Measurements from ENCODE around the gene SIX2. TPM values are rescaled to one million over a fixed set of nuclear protein-coding genes. Genes with fewer than 3 reads are reported as not detected.

Gene SIX2
- polyA plus RNA-seq, 1 donor (not counting 4 experiments of a cell fraction or from before 2014, with no cell fraction given), result not detected

- Histone ChIP-seq H3K9me1 (ENCODE audit: control insufficient read depth, extremely low read depth, insufficient read depth, low read length) (no peaks in the 10 kb centered on the region), H3K4me2 (ENCODE audit: control insufficient read depth, extremely low read depth, insufficient read depth, low read depth, low read length) (no peak overlapping the region), H3K27me3 (ENCODE audit: control insufficient read depth, extremely low read depth, insufficient read depth, low read length) (no peaks in the 10 kb centered on the region), H4K20me1 (ENCODE audit: control insufficient read depth, extremely low read depth, insufficient read depth, low read length) (no peaks in the 10 kb centered on the region), H3K4me3 (ENCODE audit: control insufficient read depth in 2 of 3, extremely low read depth in 1 of 3, insufficient read depth in 2 of 3, low read depth in 1 of 3, low read length in 3 of 3) (no peak overlapping the region), H2AFZ (ENCODE audit: control insufficient read depth, low read length) (no peak overlapping the region), H3K27ac (ENCODE audit: control insufficient read depth, insufficient read depth, low read length) (no peak overlapping the region), H3K36me3 (ENCODE audit: control insufficient read depth in 2 of 2, extremely low read depth in 1 of 2, insufficient read depth in 2 of 2, low read length in 2 of 2) (no peaks in the 10 kb centered on the region), H3K79me2 (ENCODE audit: control insufficient read depth, insufficient read depth, low read length) (no peaks in the 10 kb centered on the region), H3K9ac (ENCODE audit: control insufficient read depth, extremely low read depth, insufficient read depth, low read length) (no peak overlapping the region), H3K9me3 (ENCODE audit: control insufficient read depth, low read depth, low read length) (no peaks in the 10 kb centered on the region), H3K4me1 (ENCODE audit: control insufficient read depth, extremely low read depth, insufficient read depth, low read length) (peaks cover 19% of the 10 kb centered on the region)
- TF ChIP-seq CTCF (optimal IDR thresholded peaks at IDR 0.05 in 1 of 3, IDR thresholded peaks at IDR 0.05 in 1 of 3, conservative IDR thresholded peaks at IDR 0.05 in 1 of 3; ENCODE audit: extremely low read depth in 1 of 3, insufficient read depth in 2 of 3, low read length in 3 of 3), result no peak
- TF ChIP-seq EZH2 (IDR thresholded peaks at IDR 0.05; ENCODE audit: low read length), result no peak
- no peak for FAIRE-seq
- no peak for DNase-seq (ENCODE audit: low read depth, low spot score)
- dilution Hi-C loops (cut with MboI; ENCODE audit: extremely low pct_ligation_motif_present, low sequenced_read_pairs), result loop anchor here (25.0 kb wide), 1 partner anchor 475 kb away; no protein-coding TSS in a partner anchor
Measured at GRCh38 chr2:44962176-44962695, 47.0 kb downstream of the SIX2 start.

DNA sequence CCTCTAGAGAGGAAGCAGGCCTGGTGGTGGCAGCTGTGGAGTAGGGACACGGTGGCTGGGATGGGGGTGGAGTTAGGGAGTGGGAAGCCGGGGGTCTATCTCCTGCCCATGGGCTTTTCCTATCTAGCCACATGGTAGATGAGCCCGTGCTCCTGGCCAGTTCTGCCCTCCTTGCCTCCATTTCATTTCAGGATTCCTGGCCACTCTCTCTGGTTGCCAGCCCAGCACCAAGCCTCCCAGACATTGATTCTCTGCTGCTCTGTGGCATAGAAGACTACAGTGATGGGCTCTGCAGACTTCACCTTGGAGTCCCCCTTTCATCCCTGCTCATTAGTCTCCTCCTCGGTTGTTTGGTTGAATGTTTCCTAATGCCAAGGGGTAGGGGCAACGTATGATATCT is 48.4 kb downstream of the SIX2 start:
- H3K27me3 ChIP-seq (ENCODE audit: control insufficient read depth, extremely low read depth, insufficient read depth, low read length), result no peaks in the 10 kb centered on the region
- no peak overlapping the region for H3K4me2 ChIP-seq (ENCODE audit: control insufficient read depth, extremely low read depth, insufficient read depth, low read depth, low read length)
- no peaks in the 10 kb centered on the region for H3K79me2 ChIP-seq (ENCODE audit: control insufficient read depth, insufficient read depth, low read length)
- DNase-seq (ENCODE audit: low read depth, low spot score), result no peak
- FAIRE-seq, result no peak
- no peak overlapping the region for H3K4me3 ChIP-seq (ENCODE audit: control insufficient read depth in 2 of 3, extremely low read depth in 1 of 3, insufficient read depth in 2 of 3, low read depth in 1 of 3, low read length in 3 of 3)
- TF ChIP-seq CTCF (optimal IDR thresholded peaks at IDR 0.05 in 1 of 3, IDR thresholded peaks at IDR 0.05 in 1 of 3, conservative IDR thresholded peaks at IDR 0.05 in 1 of 3; ENCODE audit: extremely low read depth in 1 of 3, insufficient read depth in 2 of 3, low read length in 3 of 3) (no peak), EZH2 (IDR thresholded peaks at IDR 0.05; ENCODE audit: low read length) (no peak)
- dilution Hi-C loops (cut with MboI; ENCODE audit: extremely low pct_ligation_motif_present, low sequenced_read_pairs), result loop anchor here (25.0 kb wide), 1 partner anchor 474 kb away; no protein-coding TSS in a partner anchor
- no peaks in the 10 kb centered on the region for H4K20me1 ChIP-seq (ENCODE audit: control insufficient read depth, extremely low read depth, insufficient read depth, low read length)
- H3K36me3 ChIP-seq (ENCODE audit: control insufficient read depth in 2 of 2, extremely low read depth in 1 of 2, insufficient read depth in 2 of 2, low read length in 2 of 2), result no peaks in the 10 kb centered on the region
- H2AFZ ChIP-seq (ENCODE audit: control insufficient read depth, low read length), result no peak overlapping the region
- H3K9me1 ChIP-seq (ENCODE audit: control insufficient read depth, extremely low read depth, insufficient read depth, low read length), result no peaks in the 10 kb centered on the region
- H3K27ac ChIP-seq (ENCODE audit: control insufficient read depth, insufficient read depth, low read length), result no peak overlapping the region
- peaks cover 19% of the 10 kb centered on the region for H3K4me1 ChIP-seq (ENCODE audit: control insufficient read depth, extremely low read depth, insufficient read depth, low read length)
- H3K9me3 ChIP-seq (ENCODE audit: control insufficient read depth, low read depth, low read length), result no peaks in the 10 kb centered on the region
- no peak overlapping the region for H3K9ac ChIP-seq (ENCODE audit: control insufficient read depth, extremely low read depth, insufficient read depth, low read length)

Data from keratinocyte (primary cell).